Panc1 (cell line): ENCODE results near the gene ZNF282. TPM values are rescaled to one million over a fixed set of nuclear protein-coding genes. Genes with fewer than 3 reads are reported as not detected.
"Not testable (repeated sequence)": the region's sequence is repeated elsewhere in the genome, so short reads cannot be mapped to it uniquely, and the experiment has no call there.

ENCODE experiments used
- ATAC-seq: fragments of 200-7000 bp; cut with Tn5 transposase; 2 replicates; pipeline ENCODE4 v1.9.1; 2020; ENCODE audit warnings: mild to moderate bottlenecking, moderate library complexity
- BruUV-seq: library from RNA; stranded (reverse); fragments of 400-500 nt; replicated peaks from 2 replicates; lab custom pipeline; 2021; lab: Mats Ljungman, UMichigan
- CTCF ChIA-PET: fragments of 300-600 bp; sonication (Branson Sonifier 250); formaldehyde crosslinking; loops from one replicate; lab custom pipeline; 2022; ENCODE audit warnings: antibody characterized with exemption; lab: Charles Lee
- POLR2A ChIA-PET: fragments of 300-600 bp; sonication (Branson Sonifier 250); formaldehyde crosslinking; loops from one replicate; lab custom pipeline; 2022; ENCODE audit warnings: antibody characterized with exemption; lab: Charles Lee
- DNase-seq: peaks from one replicate; pipeline ENCODE4 v3.0.0-alpha.2; 2010; ENCODE audit warnings: low read depth, low spot score
- H3K27ac ChIP-seq: 2 replicates; pipeline ENCODE4 v1.5.1; 2011; ENCODE audit warnings: mild to moderate bottlenecking, low read length, inconsistent platforms
- H3K27me3 ChIP-seq: fragments of 200-500 bp; sonication (Bioruptor generic); 2 replicates; pipeline ENCODE4 v1.6.0; 2014; ENCODE audit warnings: low read length, inconsistent platforms; ENCODE audit not compliant: control insufficient read depth, insufficient read depth
- H3K36me3 ChIP-seq: fragments of 200-500 bp; sonication (Bioruptor generic); 2 replicates; pipeline ENCODE4 v1.5.1; 2014; ENCODE audit warnings: inconsistent platforms, mild to moderate bottlenecking, low read length, moderate library complexity; ENCODE audit not compliant: control insufficient read depth, insufficient read depth
- H3K4me1 ChIP-seq: 2 replicates; pipeline ENCODE4 v1.5.1; 2011; ENCODE audit warnings: inconsistent platforms, mild to moderate bottlenecking, low read length, moderate library complexity; ENCODE audit not compliant: control insufficient read depth, insufficient read depth
- H3K4me3 ChIP-seq, 2 experiments: 2 replicates each; pipeline ENCODE4 v1.5.1; 2011 to 2012; ENCODE audit warnings: low read depth in 2 of 2, low read length in 2 of 2, mild to moderate bottlenecking in 2 of 2, inconsistent platforms in 1 of 2, moderate library complexity in 1 of 2
- H3K9me3 ChIP-seq: fragments of 200-500 bp; sonication (Bioruptor generic); 2 replicates; pipeline ENCODE4 v1.5.1; 2014; ENCODE audit warnings: low read depth, mild to moderate bottlenecking, inconsistent platforms, low read length, moderate library complexity; ENCODE audit not compliant: control insufficient read depth, insufficient read depth
- POLR2AphosphoS5 ChIP-seq: IDR thresholded peaks from 2 replicates; pipeline ENCODE4 v1.6.1; 2012; ENCODE audit warnings: mild to moderate bottlenecking, low read depth, low read length, moderate library complexity
- SIN3A ChIP-seq: IDR thresholded peaks from 2 replicates; pipeline ENCODE4 v1.6.1; 2012; ENCODE audit warnings: low read depth, mild to moderate bottlenecking, low read length, moderate library complexity, borderline replicate concordance; ENCODE audit not compliant: insufficient read depth
- TCF7L2 ChIP-seq: IDR thresholded peaks from 2 replicates; pipeline ENCODE4 v1.6.1; 2011; ENCODE audit warnings: mild to moderate bottlenecking, low read depth, low read length, inconsistent platforms
- in situ Hi-C: cut with HindIII; loops from 2 replicates; pipeline ENCODE4 v1.10.0; 2016; ENCODE audit warnings: low sequenced_read_pairs, low pct_unique_long_range_greater_than_20kb
- intact Hi-C: fragments of 100-400 bp; cut with micrococcal nuclease; formaldehyde crosslinking; loops from one replicate; pipeline ENCODE4 v1.10.0; 2022; ENCODE audit not compliant: unreplicated experiment
- total RNA-seq: library from RNA; stranded (reverse); gene quantifications from one replicate; pipeline ENCODE4 v1.2.1, GENCODE V29; 2021; ENCODE audit not compliant: unreplicated experiment
- TF ChIP-seq, protein P1 (sequence below), 2 experiments: IDR thresholded peaks; 2 replicates each; pipeline ENCODE4 v1.6.1; 2011 to 2012; ENCODE audit warnings: low read depth in 2 of 2, control low read depth in 1 of 2, low read length in 1 of 2, mild to moderate bottlenecking in 1 of 2, moderate library complexity in 1 of 2; ENCODE audit not compliant: insufficient read depth in 1 of 2
- TF ChIP-seq, protein P2 (sequence below): fragments of 450-650 bp; IDR thresholded peaks from 2 replicates; pipeline ENCODE4 v1.5.1; 2017; ENCODE audit warnings: mild to moderate bottlenecking

Gene ZNF282
- total RNA-seq, 1 experiment from 2014 or later, result 31.6 TPM

DNA sequence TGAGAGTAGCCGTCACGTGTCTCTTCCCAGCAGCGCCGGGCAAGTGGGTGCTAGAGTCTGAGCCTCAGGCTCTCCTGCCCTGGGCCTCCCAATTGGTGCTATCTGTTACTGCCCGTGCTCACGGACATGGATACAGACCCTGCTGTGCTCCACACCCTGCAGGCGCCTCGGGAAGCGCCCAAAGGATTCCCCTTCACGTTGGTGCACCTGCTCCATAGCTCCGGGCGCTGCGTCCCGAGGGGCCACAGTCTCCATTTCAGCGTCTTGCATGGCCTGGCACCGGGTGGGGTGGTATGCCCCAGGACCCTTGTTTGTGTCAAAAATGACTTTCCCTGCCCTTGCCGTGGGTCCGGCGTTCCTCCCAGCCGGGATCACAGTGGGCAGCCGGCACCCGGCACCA is 30.3 kb downstream of the ZNF282 start:
- Histone ChIP-seq H3K27me3 (no peaks in the 10 kb centered on the region), H3K36me3 (no peaks in the 10 kb centered on the region), H3K9me3 (no peaks in the 10 kb centered on the region), H3K4me1 (no peaks in the 10 kb centered on the region), H3K4me3 (no peak overlapping the region), H3K27ac (no peak overlapping the region)
- TF ChIP-seq SIN3A, result no peak
- in situ Hi-C loops (no loop called here), intact Hi-C loops (no loop called here)
- CTCF ChIA-PET, result no interaction called here
- no TSS peak for BruUV-seq
- DNase-seq (no peak), ATAC-seq (no peak)
- POLR2A ChIA-PET, result no interaction called here

DNA sequence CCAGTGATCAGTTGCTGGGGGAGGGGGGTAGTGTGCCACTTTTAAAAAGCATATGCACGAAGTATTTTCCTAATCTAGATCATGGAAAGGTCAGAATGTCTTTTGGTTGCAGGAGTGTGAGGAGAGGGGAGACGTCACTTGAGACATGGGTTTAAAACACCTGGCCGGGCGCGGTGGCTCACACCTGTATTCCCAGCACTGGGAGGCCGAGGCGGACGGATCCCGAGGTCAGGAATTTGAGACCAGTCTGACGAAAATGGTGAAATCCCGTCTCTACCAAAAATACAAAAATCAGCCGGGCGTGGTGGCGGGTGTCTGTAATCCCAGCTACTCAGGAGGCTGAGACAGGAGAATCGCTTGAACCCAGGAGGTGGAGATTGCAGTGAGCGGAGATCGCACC is 31.0 kb downstream of the ZNF282 start:
- H3K9me3 ChIP-seq, H3K27me3 ChIP-seq, in situ Hi-C loops, intact Hi-C loops, ATAC-seq, H3K27ac ChIP-seq, H3K36me3 ChIP-seq, H3K4me3 ChIP-seq, H3K4me1 ChIP-seq, POLR2A ChIA-PET, CTCF ChIA-PET, DNase-seq: not testable (repeated sequence)
- TSS peak; percentile 59 for BruUV-seq

DNA sequence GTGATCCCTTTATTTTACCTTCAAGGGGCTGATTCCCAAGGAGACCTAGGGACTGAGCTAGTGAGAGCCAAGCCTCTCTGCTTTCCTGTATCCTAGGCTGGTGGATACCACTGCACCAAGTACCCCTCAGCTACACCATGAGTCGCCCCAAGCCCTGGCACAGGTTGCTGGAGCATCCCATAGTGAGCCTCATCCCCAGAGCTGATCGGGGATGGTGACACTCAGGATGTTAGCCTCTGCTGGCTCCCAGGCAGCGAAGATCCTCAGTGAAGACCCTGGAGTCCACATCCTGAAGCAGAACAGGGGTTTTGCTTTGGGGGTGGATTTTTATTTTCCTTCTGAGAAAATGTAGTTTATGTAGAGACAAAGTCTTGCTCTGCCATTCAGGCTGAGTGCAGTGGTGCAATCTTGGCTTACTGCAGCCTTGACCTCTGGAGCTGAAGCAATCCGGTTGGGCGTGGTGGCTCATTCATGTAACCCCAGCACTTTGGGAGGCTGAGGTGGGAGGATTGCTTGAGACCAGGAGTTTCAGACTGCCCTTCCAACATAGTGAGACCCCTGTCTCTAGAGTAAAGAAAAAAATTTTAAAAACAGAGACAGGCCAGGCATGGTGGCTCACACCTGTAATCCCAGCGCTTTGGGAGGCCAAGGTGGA is 31.6 kb downstream of the ZNF282 start:
- H3K27me3 ChIP-seq, result no peaks in the 10 kb centered on the region
- H3K27ac ChIP-seq, result no peak overlapping the region
- intact Hi-C loops (no loop called here), in situ Hi-C loops (no loop called here)
- no peaks in the 10 kb centered on the region for H3K4me1 ChIP-seq
- DNase-seq (no peak), ATAC-seq (no peak)
- no TSS peak for BruUV-seq
- H3K9me3 ChIP-seq, result no peaks in the 10 kb centered on the region
- POLR2A ChIA-PET, result no interaction called here
- no peaks in the 10 kb centered on the region for H3K36me3 ChIP-seq
- TF ChIP-seq TCF7L2, result no peak
- TF ChIP-seq POLR2AphosphoS5, result no peak
- TF ChIP-seq, protein P1, sequence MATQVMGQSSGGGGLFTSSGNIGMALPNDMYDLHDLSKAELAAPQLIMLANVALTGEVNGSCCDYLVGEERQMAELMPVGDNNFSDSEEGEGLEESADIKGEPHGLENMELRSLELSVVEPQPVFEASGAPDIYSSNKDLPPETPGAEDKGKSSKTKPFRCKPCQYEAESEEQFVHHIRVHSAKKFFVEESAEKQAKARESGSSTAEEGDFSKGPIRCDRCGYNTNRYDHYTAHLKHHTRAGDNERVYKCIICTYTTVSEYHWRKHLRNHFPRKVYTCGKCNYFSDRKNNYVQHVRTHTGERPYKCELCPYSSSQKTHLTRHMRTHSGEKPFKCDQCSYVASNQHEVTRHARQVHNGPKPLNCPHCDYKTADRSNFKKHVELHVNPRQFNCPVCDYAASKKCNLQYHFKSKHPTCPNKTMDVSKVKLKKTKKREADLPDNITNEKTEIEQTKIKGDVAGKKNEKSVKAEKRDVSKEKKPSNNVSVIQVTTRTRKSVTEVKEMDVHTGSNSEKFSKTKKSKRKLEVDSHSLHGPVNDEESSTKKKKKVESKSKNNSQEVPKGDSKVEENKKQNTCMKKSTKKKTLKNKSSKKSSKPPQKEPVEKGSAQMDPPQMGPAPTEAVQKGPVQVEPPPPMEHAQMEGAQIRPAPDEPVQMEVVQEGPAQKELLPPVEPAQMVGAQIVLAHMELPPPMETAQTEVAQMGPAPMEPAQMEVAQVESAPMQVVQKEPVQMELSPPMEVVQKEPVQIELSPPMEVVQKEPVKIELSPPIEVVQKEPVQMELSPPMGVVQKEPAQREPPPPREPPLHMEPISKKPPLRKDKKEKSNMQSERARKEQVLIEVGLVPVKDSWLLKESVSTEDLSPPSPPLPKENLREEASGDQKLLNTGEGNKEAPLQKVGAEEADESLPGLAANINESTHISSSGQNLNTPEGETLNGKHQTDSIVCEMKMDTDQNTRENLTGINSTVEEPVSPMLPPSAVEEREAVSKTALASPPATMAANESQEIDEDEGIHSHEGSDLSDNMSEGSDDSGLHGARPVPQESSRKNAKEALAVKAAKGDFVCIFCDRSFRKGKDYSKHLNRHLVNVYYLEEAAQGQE (IDR thresholded peaks at IDR 0.05; ENCODE audit: insufficient read depth in 1 of 2, low read depth in 2 of 2, low read length in 1 of 2), result no peak
- TF ChIP-seq, protein P2, sequence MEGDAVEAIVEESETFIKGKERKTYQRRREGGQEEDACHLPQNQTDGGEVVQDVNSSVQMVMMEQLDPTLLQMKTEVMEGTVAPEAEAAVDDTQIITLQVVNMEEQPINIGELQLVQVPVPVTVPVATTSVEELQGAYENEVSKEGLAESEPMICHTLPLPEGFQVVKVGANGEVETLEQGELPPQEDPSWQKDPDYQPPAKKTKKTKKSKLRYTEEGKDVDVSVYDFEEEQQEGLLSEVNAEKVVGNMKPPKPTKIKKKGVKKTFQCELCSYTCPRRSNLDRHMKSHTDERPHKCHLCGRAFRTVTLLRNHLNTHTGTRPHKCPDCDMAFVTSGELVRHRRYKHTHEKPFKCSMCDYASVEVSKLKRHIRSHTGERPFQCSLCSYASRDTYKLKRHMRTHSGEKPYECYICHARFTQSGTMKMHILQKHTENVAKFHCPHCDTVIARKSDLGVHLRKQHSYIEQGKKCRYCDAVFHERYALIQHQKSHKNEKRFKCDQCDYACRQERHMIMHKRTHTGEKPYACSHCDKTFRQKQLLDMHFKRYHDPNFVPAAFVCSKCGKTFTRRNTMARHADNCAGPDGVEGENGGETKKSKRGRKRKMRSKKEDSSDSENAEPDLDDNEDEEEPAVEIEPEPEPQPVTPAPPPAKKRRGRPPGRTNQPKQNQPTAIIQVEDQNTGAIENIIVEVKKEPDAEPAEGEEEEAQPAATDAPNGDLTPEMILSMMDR, result no peak
- no peak for TF ChIP-seq SIN3A
- H3K4me3 ChIP-seq, result no peak overlapping the region
- CTCF ChIA-PET, result no interaction called here
